Measurements from ENCODE around the gene AMIGO1.

- TF ChIP-seq YY1 (IDR thresholded peaks at IDR 0.05; ENCODE audit: low read depth) = no peak
- no peak for TF ChIP-seq TEAD4 (IDR thresholded peaks at IDR 0.05)
- TF ChIP-seq REST (IDR thresholded peaks at IDR 0.05; ENCODE audit: low read depth) = no peak
- no peak for TF ChIP-seq CEBPB (IDR thresholded peaks at IDR 0.05)
- no peak for TF ChIP-seq RAD21 (IDR thresholded peaks at IDR 0.05; ENCODE audit: low read depth)
- TF ChIP-seq TCF12 (IDR thresholded peaks at IDR 0.05; ENCODE audit: low read depth) = no peak
- TF ChIP-seq USF1 (IDR thresholded peaks at IDR 0.05) = no peak
- no peak for TF ChIP-seq CREB1 (IDR thresholded peaks at IDR 0.05; ENCODE audit: low read depth)
- no peak for TF ChIP-seq FOXM1 (IDR thresholded peaks at IDR 0.05; ENCODE audit: borderline replicate concordance, low read depth)
- no peak for TF ChIP-seq EP300 (IDR thresholded peaks at IDR 0.05; ENCODE audit: borderline replicate concordance)
- no peak for TF ChIP-seq NFIC (IDR thresholded peaks at IDR 0.05)
These were observed 33.9 kb upstream of the AMIGO1 start for GRCh38 chr1:109543283-109543987.

Data from Ishikawa (cell line).